Measurements from ENCODE around the gene NT5DC2.

- no peak for TF ChIP-seq CTCF (IDR thresholded peaks at IDR 0.05)
- no peak for TF ChIP-seq EP300 (IDR thresholded peaks at IDR 0.05)
- TF ChIP-seq POLR2AphosphoS5 (IDR thresholded peaks at IDR 0.05): no peak
- no peak for TF ChIP-seq POLR2A (IDR thresholded peaks at IDR 0.05)
These were observed 14.8 kb downstream of the NT5DC2 start for GRCh38 chr3:52518723-52519444.

All from sigmoid colon (tissue), 4 donors.